ENCODE measurements around the gene TTLL9. TPM values are rescaled to one million over a fixed set of nuclear protein-coding genes. Genes with fewer than 3 reads are reported as not detected.

TTLL9 gene, protein sequence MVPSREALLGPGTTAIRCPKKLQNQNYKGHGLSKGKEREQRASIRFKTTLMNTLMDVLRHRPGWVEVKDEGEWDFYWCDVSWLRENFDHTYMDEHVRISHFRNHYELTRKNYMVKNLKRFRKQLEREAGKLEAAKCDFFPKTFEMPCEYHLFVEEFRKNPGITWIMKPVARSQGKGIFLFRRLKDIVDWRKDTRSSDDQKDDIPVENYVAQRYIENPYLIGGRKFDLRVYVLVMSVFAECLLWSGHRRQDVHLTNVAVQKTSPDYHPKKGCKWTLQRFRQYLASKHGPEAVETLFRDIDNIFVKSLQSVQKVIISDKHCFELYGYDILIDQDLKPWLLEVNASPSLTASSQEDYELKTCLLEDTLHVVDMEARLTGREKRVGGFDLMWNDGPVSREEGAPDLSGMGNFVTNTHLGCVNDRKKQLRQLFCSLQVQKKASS
- 7.4 TPM for total RNA-seq

DNA sequence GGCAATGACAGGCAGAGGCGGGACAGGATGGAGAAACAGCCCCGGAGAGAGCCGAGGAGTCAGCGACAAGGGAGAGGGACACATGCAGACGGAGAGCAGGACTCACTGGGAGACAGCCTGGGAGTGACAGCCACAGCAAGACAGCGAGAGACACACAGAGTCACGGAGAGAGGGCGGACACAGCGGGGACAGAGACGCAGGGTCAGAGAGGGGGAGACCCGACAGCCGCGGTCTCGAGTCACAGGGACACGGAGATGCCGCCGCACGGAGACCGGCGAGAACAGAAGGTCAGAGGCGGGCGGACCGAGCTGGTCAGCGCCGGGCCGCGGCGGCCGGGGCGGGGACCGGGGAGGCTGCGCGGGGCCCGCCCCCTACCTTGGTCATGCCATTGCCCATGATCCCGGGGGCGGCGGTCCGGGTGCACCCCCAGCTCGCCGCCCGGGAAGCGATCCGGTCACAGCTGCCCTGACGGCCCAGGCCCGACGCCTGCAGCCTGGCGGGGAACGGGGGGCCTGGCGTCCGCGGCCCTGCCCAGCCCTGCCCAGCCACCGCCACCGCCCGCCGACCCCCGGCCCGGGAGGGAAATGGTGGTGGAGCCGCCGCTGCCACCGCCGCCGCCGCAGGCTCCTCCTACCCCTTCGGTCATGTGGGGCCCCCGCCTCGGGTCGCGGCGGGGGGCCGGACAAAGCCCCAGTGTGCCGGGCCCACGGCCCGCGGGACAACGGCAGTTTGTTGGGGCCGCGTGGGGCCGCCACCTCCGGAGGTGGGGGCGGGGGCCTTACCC is at the start of gene TTLL9, which contains the start of gene DUSP15:
TTLL9 (plus strand) TSS at position 693 of the 784 bp plus-strand sequence. CDS start 493 bp downstream, outside the sequence.
DUSP15 (minus strand) TSS at position 586 of the 784 bp plus-strand sequence; CDS start at position 396, 190 bp downstream.

DNA sequence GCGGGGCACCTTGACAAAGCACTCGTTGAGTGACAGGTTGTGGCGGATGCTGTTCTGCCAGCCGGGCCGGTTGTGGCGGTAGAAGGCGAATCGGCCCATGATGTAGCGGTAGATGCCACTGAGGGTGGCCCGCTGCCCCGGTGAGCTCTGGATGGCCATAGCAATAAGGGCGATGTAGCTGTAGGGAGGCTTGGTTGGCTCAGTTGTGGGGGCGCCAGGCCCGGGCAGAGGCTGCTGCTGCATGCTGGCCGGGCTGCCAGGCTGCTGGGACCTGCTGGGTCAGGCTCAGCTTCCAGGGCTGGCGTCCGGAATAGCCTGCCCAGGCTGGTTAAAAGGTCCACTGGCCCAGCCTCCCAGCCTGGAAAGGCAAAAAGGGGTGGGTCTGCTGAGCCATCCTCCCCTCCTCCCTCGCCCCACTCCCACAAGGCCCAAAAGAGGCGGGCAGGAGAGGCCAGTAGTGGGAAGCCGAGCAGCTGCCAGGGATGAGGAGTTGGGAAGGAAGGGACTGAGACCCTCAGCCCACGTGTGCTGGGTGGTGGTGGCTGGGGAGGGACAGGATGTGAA is 25.1 kb upstream of the TTLL9 start, which contains the start of gene FOXS1:
FOXS1 (minus strand) TSS at position 305 of the 564 bp plus-strand sequence; CDS start at position 243, 62 bp downstream.

DNA sequence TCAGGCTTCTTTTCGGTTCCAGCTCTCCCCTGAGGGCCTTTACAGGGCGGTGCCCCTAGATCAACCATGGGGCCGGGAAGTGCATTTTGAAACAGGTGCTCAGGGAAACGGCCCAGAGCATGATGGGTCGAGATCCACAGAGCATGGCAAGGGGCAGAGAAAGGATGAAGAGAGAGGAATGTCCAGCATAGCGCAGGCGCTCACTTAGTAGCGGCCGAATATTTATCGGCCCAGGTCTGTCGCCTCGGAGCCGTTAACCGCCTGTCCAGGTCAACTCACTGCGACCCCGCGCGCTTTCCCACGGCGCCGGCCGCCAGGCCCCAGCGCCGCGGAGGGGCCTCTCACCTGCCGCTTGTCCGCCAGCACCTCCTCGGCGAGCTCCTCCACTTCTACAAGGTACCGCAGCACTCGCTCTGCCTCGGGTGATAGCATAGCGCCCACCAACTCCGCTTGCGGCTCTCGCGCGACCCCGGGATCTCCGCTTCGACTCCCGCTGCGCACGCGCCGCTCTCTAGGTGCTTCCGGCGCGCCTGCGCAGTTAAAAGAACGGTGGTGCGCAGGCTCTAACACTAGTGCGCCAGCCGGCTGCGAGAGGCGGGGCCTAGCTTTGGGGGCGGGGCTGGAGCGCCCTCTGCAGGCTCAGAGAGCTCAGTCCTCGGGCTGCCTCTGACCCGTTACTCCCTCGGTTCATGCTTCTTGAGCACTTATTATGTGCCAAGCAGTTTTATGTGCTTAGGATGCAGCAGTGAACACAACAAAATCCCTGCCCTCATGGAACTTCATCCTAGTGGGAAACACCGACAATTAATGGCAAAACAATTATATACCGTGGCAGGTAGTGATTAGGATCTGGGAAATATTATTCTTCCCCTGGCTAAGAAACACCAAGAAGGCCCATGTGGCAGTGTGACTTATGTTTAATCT is 81.4 kb downstream of the TTLL9 start, which contains the start of gene PDRG1:
PDRG1 (minus strand) TSS at position 517 of the 924 bp plus-strand sequence; CDS start at position 432, 85 bp downstream.

DNA sequence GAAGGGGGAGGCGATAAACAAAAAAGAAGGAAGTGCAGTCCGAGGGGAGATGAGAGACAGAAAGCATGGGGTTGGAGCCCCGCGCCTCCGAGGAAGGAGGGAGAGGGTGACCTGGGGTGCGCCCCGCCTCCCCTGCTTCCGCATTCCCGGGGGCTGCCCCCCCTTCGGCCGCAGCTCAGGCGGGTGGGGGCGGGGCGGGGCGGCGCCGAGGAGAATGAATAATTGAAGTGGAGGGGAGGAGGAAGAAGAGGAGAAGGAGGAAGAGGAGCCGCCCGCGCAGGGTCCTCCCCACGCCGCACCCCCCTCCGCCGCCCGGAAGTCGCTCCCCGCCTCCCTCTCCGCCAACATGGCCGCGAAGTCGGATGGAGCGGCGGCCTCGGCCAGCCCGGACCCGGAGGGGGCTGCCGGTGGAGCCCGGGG is 97.4 kb downstream of the TTLL9 start, which contains the start of gene XKR7:
XKR7 (plus strand) TSS at position 322 of the 420 bp plus-strand sequence; CDS start at position 347, 25 bp downstream.

Small RNAs within 50 kb of the gene (small RNA-seq; reads per million reads assigned to genes)
- 0.15 reads per million for gene RNU1-94P

Other genes starting within 250 kb of the TTLL9 start
- not detected for gene COX4I2, start 232.7 kb upstream of the TTLL9 start, total RNA-seq
- 46.4 TPM for gene BCL2L1, start 147.8 kb upstream of the TTLL9 start, total RNA-seq
- 11.3 TPM for gene TPX2, start 131.3 kb upstream of the TTLL9 start, total RNA-seq
- 1.6 TPM for gene MYLK2, start 51.3 kb upstream of the TTLL9 start, total RNA-seq
- gene FOXS1, start 25.0 kb upstream of the TTLL9 start, total RNA-seq: 1.4 TPM
- 12.5 TPM for gene DUSP15, start 107 bp upstream of the TTLL9 start, total RNA-seq
- 10.4 TPM for gene PDRG1, start 81.4 kb downstream of the TTLL9 start, total RNA-seq
- gene XKR7, start 97.5 kb downstream of the TTLL9 start, total RNA-seq: 10.1 TPM
- gene CCM2L, start 139.8 kb downstream of the TTLL9 start, total RNA-seq: 3.7 TPM
- gene HCK, start 181.6 kb downstream of the TTLL9 start, total RNA-seq: 5.1 TPM
- gene TM9SF4, start 239.1 kb downstream of the TTLL9 start, total RNA-seq: 25.4 TPM

Data from diencephalon (tissue), 1 donor.